HG03175 (cell line): ENCODE results near the gene DISC1.

ENCODE experiments used
- ATAC-seq: cut with Tn5 transposase; IDR thresholded peaks from one replicate; pipeline ENCODE4 v1.9.1; 2021; ENCODE audit warnings: mild to moderate bottlenecking, moderate library complexity; ENCODE audit not compliant: unreplicated experiment

Gene DISC1

GRCh38 chr1:232017759-232018158 lies 391.2 kb downstream of the DISC1 start:
- no peak for ATAC-seq

GRCh38 chr1:232018231-232019025 lies 391.8 kb downstream of the DISC1 start:
- ATAC-seq, result no peak

GRCh38 chr1:232019026-232019340 lies 392.4 kb downstream of the DISC1 start:
- no peak for ATAC-seq

- no peak for ATAC-seq
Measured at GRCh38 chr1:232020352-232020751, 393.8 kb downstream of the DISC1 start.

GRCh38 chr1:232029315-232029714 lies 402.7 kb downstream of the DISC1 start:
- ATAC-seq, result no peak

GRCh38 chr1:232031156-232031555 lies 404.6 kb downstream of the DISC1 start:
- no peak for ATAC-seq

GRCh38 chr1:232033285-232033684 lies 406.7 kb downstream of the DISC1 start:
- ATAC-seq, result no peak

- ATAC-seq, result no peak
Measured at GRCh38 chr1:232034556-232034955, 408.0 kb downstream of the DISC1 start.

- ATAC-seq, result no peak
Measured at GRCh38 chr1:232036181-232036933, 409.8 kb downstream of the DISC1 start.

GRCh38 chr1:232037774-232038388 lies 411.3 kb downstream of the DISC1 start:
- no peak for ATAC-seq

- no peak for ATAC-seq
Measured at GRCh38 chr1:232038706-232039677, 412.4 kb downstream of the DISC1 start.

- no peak for ATAC-seq
Measured at GRCh38 chr1:232040260-232040659, 413.7 kb downstream of the DISC1 start.

GRCh38 chr1:232044728-232045127 lies 418.1 kb downstream of the DISC1 start:
- no peak for ATAC-seq

- ATAC-seq, result no peak
Measured at GRCh38 chr1:232045139-232045994, 418.8 kb downstream of the DISC1 start.

- ATAC-seq, result no peak
Measured at GRCh38 chr1:232046451-232047306, 420.1 kb downstream of the DISC1 start.

- ATAC-seq, result no peak
Measured at GRCh38 chr1:232047473-232047872, 420.9 kb downstream of the DISC1 start.

- no peak for ATAC-seq
Measured at GRCh38 chr1:232048481-232048880, 421.9 kb downstream of the DISC1 start.

- no peak for ATAC-seq
Measured at GRCh38 chr1:232049335-232049734, 422.7 kb downstream of the DISC1 start.
